ENCODE measurements around the gene CADPS.

CADPS gene

GRCh38 chr3:62872318-62872717 is 2.9 kb downstream of the CADPS start:
- no peak for DNase-seq

GRCh38 chr3:62870321-62870720 is 4.9 kb downstream of the CADPS start:
- DNase-seq: no peak

GRCh38 chr3:62863648-62864047 is 11.6 kb downstream of the CADPS start:
- DNase-seq: no peak

- DNase-seq: no peak
These were observed 15.9 kb downstream of the CADPS start for GRCh38 chr3:62859203-62859791.

- no peak for DNase-seq
These were observed 29.2 kb downstream of the CADPS start for GRCh38 chr3:62845996-62846395.

GRCh38 chr3:62843508-62843907 is 31.7 kb downstream of the CADPS start:
- no peak for DNase-seq

GRCh38 chr3:62839748-62840147 is 35.5 kb downstream of the CADPS start:
- DNase-seq: no peak

GRCh38 chr3:62837145-62837787 is 38.0 kb downstream of the CADPS start:
- no peak for DNase-seq

GRCh38 chr3:62835554-62836236 is 39.5 kb downstream of the CADPS start:
- no peak for DNase-seq

- DNase-seq: no peak
These were observed 41.7 kb downstream of the CADPS start for GRCh38 chr3:62833538-62833937.

GRCh38 chr3:62832553-62832952 is 42.7 kb downstream of the CADPS start:
- DNase-seq: no peak

GRCh38 chr3:62830727-62831322 is 44.4 kb downstream of the CADPS start:
- DNase-seq: no peak

- DNase-seq: no peak
These were observed 47.7 kb downstream of the CADPS start for GRCh38 chr3:62827550-62827949.

GRCh38 chr3:62824965-62825592 is 50.1 kb downstream of the CADPS start:
- no peak for DNase-seq

- DNase-seq: no peak
These were observed 51.7 kb downstream of the CADPS start for GRCh38 chr3:62823461-62824050.

GRCh38 chr3:62822905-62823304 is 52.3 kb downstream of the CADPS start:
- no peak for DNase-seq

- no peak for DNase-seq
These were observed 56.9 kb downstream of the CADPS start for GRCh38 chr3:62818347-62818746.

GRCh38 chr3:62817678-62818077 is 57.5 kb downstream of the CADPS start:
- no peak for DNase-seq

- DNase-seq: no peak
These were observed 59.2 kb downstream of the CADPS start for GRCh38 chr3:62815981-62816380.

GRCh38 chr3:62812631-62813030 is 62.6 kb downstream of the CADPS start:
- DNase-seq: no peak

- DNase-seq: no peak
These were observed 64.1 kb downstream of the CADPS start for GRCh38 chr3:62811119-62811518.

- no peak for DNase-seq
These were observed 65.8 kb downstream of the CADPS start for GRCh38 chr3:62809369-62809768.
